Measurements from ENCODE around the gene TAF1B.

The TAF1B gene

GRCh38 chr2:9895669-9896590 is 52.7 kb downstream of the TAF1B start:
- TF ChIP-seq POLR2AphosphoS5 (IDR thresholded peaks at IDR 0.05; ENCODE audit: low read depth, low read length) (no peak), POLR2A (IDR thresholded peaks at IDR 0.05; ENCODE audit: low read depth, low read length) (no peak), TAF1 (IDR thresholded peaks at IDR 0.05; ENCODE audit: borderline replicate concordance, low read depth, low read length) (no peak)
- no peak for FAIRE-seq
- no peak for DNase-seq (ENCODE audit: insufficient read length)

GRCh38 chr2:9897331-9897737 is 54.1 kb downstream of the TAF1B start:
- DNase-seq (ENCODE audit: insufficient read length) (no peak), FAIRE-seq (no peak)
- TF ChIP-seq TAF1 (IDR thresholded peaks at IDR 0.05; ENCODE audit: borderline replicate concordance, low read depth, low read length), result no peak
- TF ChIP-seq POLR2AphosphoS5 (IDR thresholded peaks at IDR 0.05; ENCODE audit: low read depth, low read length), result no peak
- no peak for TF ChIP-seq POLR2A (IDR thresholded peaks at IDR 0.05; ENCODE audit: low read depth, low read length)

- no peak for DNase-seq (ENCODE audit: insufficient read length)
These were observed 54.6 kb downstream of the TAF1B start for GRCh38 chr2:9897846-9898245.

GRCh38 chr2:9905413-9905812 is 62.1 kb downstream of the TAF1B start:
- FAIRE-seq (no peak), DNase-seq (ENCODE audit: insufficient read length) (no peak)
- TF ChIP-seq POLR2A (IDR thresholded peaks at IDR 0.05; ENCODE audit: low read depth, low read length) (no peak), POLR2AphosphoS5 (IDR thresholded peaks at IDR 0.05; ENCODE audit: low read depth, low read length) (no peak), TAF1 (IDR thresholded peaks at IDR 0.05; ENCODE audit: borderline replicate concordance, low read depth, low read length) (no peak)

More at GRCh38 chr2:9897846-9898245, 54.6 kb downstream of the TAF1B start:
- FAIRE-seq, result no peak
- TF ChIP-seq POLR2AphosphoS5 (IDR thresholded peaks at IDR 0.05; ENCODE audit: low read depth, low read length) (no peak), TAF1 (IDR thresholded peaks at IDR 0.05; ENCODE audit: borderline replicate concordance, low read depth, low read length) (no peak), POLR2A (IDR thresholded peaks at IDR 0.05; ENCODE audit: low read depth, low read length) (no peak)

- FAIRE-seq, result no peak
- TF ChIP-seq POLR2A (IDR thresholded peaks at IDR 0.05; ENCODE audit: low read depth, low read length) (no peak), TAF1 (IDR thresholded peaks at IDR 0.05; ENCODE audit: borderline replicate concordance, low read depth, low read length) (no peak), POLR2AphosphoS5 (IDR thresholded peaks at IDR 0.05; ENCODE audit: low read depth, low read length) (no peak)
- DNase-seq (ENCODE audit: insufficient read length), result no peak
These were observed 64.1 kb downstream of the TAF1B start for GRCh38 chr2:9907402-9907801.

GRCh38 chr2:9908639-9909038 is 65.4 kb downstream of the TAF1B start:
- DNase-seq (ENCODE audit: insufficient read length), result no peak
- no peak for FAIRE-seq
- TF ChIP-seq POLR2A (IDR thresholded peaks at IDR 0.05; ENCODE audit: low read depth, low read length), result no peak
- TF ChIP-seq TAF1 (IDR thresholded peaks at IDR 0.05; ENCODE audit: borderline replicate concordance, low read depth, low read length), result no peak
- no peak for TF ChIP-seq POLR2AphosphoS5 (IDR thresholded peaks at IDR 0.05; ENCODE audit: low read depth, low read length)

- FAIRE-seq (no peak), DNase-seq (ENCODE audit: insufficient read length) (no peak)
- TF ChIP-seq POLR2AphosphoS5 (IDR thresholded peaks at IDR 0.05; ENCODE audit: low read depth, low read length) (no peak), TAF1 (IDR thresholded peaks at IDR 0.05; ENCODE audit: borderline replicate concordance, low read depth, low read length) (no peak), POLR2A (IDR thresholded peaks at IDR 0.05; ENCODE audit: low read depth, low read length) (no peak)
These were observed 65.8 kb downstream of the TAF1B start for GRCh38 chr2:9909106-9909505.

- DNase-seq (ENCODE audit: insufficient read length), result no peak
- TF ChIP-seq TAF1 (IDR thresholded peaks at IDR 0.05; ENCODE audit: borderline replicate concordance, low read depth, low read length), result no peak
- no peak for TF ChIP-seq POLR2A (IDR thresholded peaks at IDR 0.05; ENCODE audit: low read depth, low read length)
- no peak for TF ChIP-seq POLR2AphosphoS5 (IDR thresholded peaks at IDR 0.05; ENCODE audit: low read depth, low read length)
- no peak for FAIRE-seq
These were observed 67.4 kb downstream of the TAF1B start for GRCh38 chr2:9910699-9911098.

GRCh38 chr2:9912468-9912867 is 69.2 kb downstream of the TAF1B start:
- DNase-seq (ENCODE audit: insufficient read length) (no peak), FAIRE-seq (no peak)
- no peak for TF ChIP-seq POLR2A (IDR thresholded peaks at IDR 0.05; ENCODE audit: low read depth, low read length)
- TF ChIP-seq TAF1 (IDR thresholded peaks at IDR 0.05; ENCODE audit: borderline replicate concordance, low read depth, low read length), result no peak
- no peak for TF ChIP-seq POLR2AphosphoS5 (IDR thresholded peaks at IDR 0.05; ENCODE audit: low read depth, low read length)

- DNase-seq (ENCODE audit: insufficient read length) (no peak), FAIRE-seq (peak; percentile 77)
- TF ChIP-seq POLR2A (IDR thresholded peaks at IDR 0.05; ENCODE audit: low read depth, low read length), result no peak
- TF ChIP-seq POLR2AphosphoS5 (IDR thresholded peaks at IDR 0.05; ENCODE audit: low read depth, low read length), result no peak
- no peak for TF ChIP-seq TAF1 (IDR thresholded peaks at IDR 0.05; ENCODE audit: borderline replicate concordance, low read depth, low read length)
These were observed 71.3 kb downstream of the TAF1B start for GRCh38 chr2:9914384-9915065.

- no peak for FAIRE-seq
- TF ChIP-seq TAF1 (IDR thresholded peaks at IDR 0.05; ENCODE audit: borderline replicate concordance, low read depth, low read length) (no peak), POLR2A (IDR thresholded peaks at IDR 0.05; ENCODE audit: low read depth, low read length) (no peak), POLR2AphosphoS5 (IDR thresholded peaks at IDR 0.05; ENCODE audit: low read depth, low read length) (no peak)
- no peak for DNase-seq (ENCODE audit: insufficient read length)
These were observed 75.0 kb downstream of the TAF1B start for GRCh38 chr2:9918275-9918674.

Data from GM12892 (cell line).